WI38 (cell line): Measurements from ENCODE around the gene WDPCP.

Experiments
- H3K4me3 ChIP-seq: 2 replicates; pipeline ENCODE4 v1.5.1; 2011; ENCODE audit warnings: low read depth, mild to moderate bottlenecking, control low read depth, low read length
- TF ChIP-seq, protein P1 (sequence below): IDR thresholded peaks from 2 replicates; pipeline ENCODE4 v1.5.1; 2012; ENCODE audit warnings: low read depth, mild to moderate bottlenecking, control low read depth, low read length

WDPCP gene

GRCh38 chr2:63589148-63589958 lies 1.1 kb upstream of the WDPCP start:
- TF ChIP-seq, protein P1, sequence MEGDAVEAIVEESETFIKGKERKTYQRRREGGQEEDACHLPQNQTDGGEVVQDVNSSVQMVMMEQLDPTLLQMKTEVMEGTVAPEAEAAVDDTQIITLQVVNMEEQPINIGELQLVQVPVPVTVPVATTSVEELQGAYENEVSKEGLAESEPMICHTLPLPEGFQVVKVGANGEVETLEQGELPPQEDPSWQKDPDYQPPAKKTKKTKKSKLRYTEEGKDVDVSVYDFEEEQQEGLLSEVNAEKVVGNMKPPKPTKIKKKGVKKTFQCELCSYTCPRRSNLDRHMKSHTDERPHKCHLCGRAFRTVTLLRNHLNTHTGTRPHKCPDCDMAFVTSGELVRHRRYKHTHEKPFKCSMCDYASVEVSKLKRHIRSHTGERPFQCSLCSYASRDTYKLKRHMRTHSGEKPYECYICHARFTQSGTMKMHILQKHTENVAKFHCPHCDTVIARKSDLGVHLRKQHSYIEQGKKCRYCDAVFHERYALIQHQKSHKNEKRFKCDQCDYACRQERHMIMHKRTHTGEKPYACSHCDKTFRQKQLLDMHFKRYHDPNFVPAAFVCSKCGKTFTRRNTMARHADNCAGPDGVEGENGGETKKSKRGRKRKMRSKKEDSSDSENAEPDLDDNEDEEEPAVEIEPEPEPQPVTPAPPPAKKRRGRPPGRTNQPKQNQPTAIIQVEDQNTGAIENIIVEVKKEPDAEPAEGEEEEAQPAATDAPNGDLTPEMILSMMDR, result no peak
- H3K4me3 ChIP-seq, result peak overlapping the region; percentile 95

- TF ChIP-seq, protein P1, result no peak
- peak overlapping the region; percentile 95 for H3K4me3 ChIP-seq
Measured at GRCh38 chr2:63587814-63588384, 378 bp downstream of the WDPCP start.

DNA sequence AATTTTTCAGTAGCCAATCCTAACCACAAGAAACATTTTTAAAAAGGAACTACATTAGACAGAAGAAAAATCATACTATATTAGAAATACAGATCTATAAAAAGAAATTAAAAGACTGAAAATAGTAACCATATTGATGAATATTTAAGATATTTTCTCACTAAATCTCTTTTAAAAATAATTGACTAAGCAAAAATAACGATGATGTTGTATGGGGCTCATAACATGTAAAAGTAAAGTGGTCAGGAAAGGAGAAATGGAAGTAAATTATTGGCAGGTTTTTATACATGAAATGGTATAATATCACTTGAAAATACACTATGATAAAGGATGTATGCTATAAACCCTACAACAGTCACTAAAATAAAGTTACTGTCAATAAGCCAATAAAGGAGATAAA lies 5.4 kb downstream of the WDPCP start:
- no peak overlapping the region for H3K4me3 ChIP-seq
- TF ChIP-seq, protein P1, result no peak

GRCh38 chr2:63581298-63581961 lies 6.8 kb downstream of the WDPCP start:
- no peak overlapping the region for H3K4me3 ChIP-seq
- TF ChIP-seq, protein P1, result no peak

- H3K4me3 ChIP-seq, result no peak overlapping the region
- TF ChIP-seq, protein P1, result no peak
Measured at GRCh38 chr2:63580651-63581297, 7.5 kb downstream of the WDPCP start.

DNA sequence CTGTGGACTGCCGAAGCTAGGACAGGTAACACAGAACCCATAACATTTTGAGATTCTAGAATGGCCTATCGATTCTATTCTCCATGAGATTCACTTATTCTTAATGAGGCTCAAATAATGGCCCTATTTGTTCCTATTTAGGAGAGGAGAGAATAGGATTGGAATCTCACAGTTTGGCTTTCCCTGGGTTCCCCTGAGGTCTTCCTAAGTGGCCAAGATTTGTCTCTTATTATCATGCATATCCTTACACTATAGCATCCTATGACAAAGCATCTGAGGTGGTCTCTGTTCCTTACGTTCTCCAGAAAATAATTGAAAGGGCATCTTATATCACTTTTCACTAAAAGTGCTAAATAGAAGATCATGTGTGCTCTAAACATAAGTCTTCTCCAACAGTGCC lies 9.5 kb downstream of the WDPCP start:
- TF ChIP-seq, protein P1, result no peak

More for the DNA sequence above, 9.5 kb downstream of the WDPCP start:
- no peak overlapping the region for H3K4me3 ChIP-seq
